ENCODE measurements around the gene DGKD. TPM values are rescaled to one million over a fixed set of nuclear protein-coding genes. Genes with fewer than 3 reads are reported as not detected.
A peak's percentile ranks its signal among the peaks of the same experiment; 100 is the strongest.

The DGKD gene
- total RNA-seq, 1 experiment from 2014 or later = 41.4 TPM

- H3K4me3 Mint-ChIP-seq = no peak overlapping the region
- DNase-seq (ENCODE audit: low spot score) (no peak), ATAC-seq (no peak)
- peaks cover 2% of the 10 kb centered on the region; the same call in 1 of the 2 replicates for H3K36me3 Mint-ChIP-seq
- H3K4me1 Mint-ChIP-seq = peaks cover 23% of the 10 kb centered on the region
- H3K9me3 Mint-ChIP-seq = no peaks in the 10 kb centered on the region
- CTCF ChIA-PET = interaction anchor here (1.1 to 2.0 kb wide), 4 partner anchors 12 to 77 kb away, joined by 3 to 10 read pairs (median 6); partner anchors contain the start of gene DGKD
- TF ChIP-seq JUN (CRISPR knock-in tag; IDR thresholded peaks at IDR 0.05) (no peak), NR3C1 (CRISPR knock-in tag; conservative IDR thresholded peaks at IDR 0.05; ENCODE audit: low read depth) (no peak), GRHL2 (CRISPR knock-in tag; IDR thresholded peaks at IDR 0.05; ENCODE audit: insufficient replicate concordance, severe bottlenecking) (no peak), SOX15 (CRISPR knock-in tag; IDR thresholded peaks at IDR 0.05) (no peak), FOXJ3 (CRISPR knock-in tag; IDR thresholded peaks at IDR 0.05; ENCODE audit: borderline replicate concordance) (no peak), FOXK1 (CRISPR knock-in tag; IDR thresholded peaks at IDR 0.05) (no peak)
- POLR2A ChIA-PET = no interaction called here
- H3K27ac Mint-ChIP-seq = 0 out of 2 replicates have a peak overlapping the region, but pooled peaks have one; percentile 88
- no peaks in the 10 kb centered on the region; the same call in 1 of the 2 replicates for H3K27me3 Mint-ChIP-seq (ENCODE audit: low read depth)
Observed at GRCh38 chr2:233371641-233372040, 17.3 kb downstream of the DGKD start.

- TF ChIP-seq PRRX2 (CRISPR knock-in tag; IDR thresholded peaks at IDR 0.05) = no peak
- TF ChIP-seq TEAD1 (CRISPR knock-in tag; IDR thresholded peaks at IDR 0.05) = no peak
- TF ChIP-seq GABPB1 (CRISPR knock-in tag; IDR thresholded peaks at IDR 0.05) = no peak
- no peak for TF ChIP-seq CBFB (CRISPR knock-in tag; IDR thresholded peaks at IDR 0.05; ENCODE audit: low read depth)
- TF ChIP-seq FOXK1 (CRISPR knock-in tag; IDR thresholded peaks at IDR 0.05) = no peak
- TF ChIP-seq GTF2I (CRISPR knock-in tag; conservative IDR thresholded peaks at IDR 0.05) = no peak
- TF ChIP-seq IRF2 (CRISPR knock-in tag; IDR thresholded peaks at IDR 0.05; ENCODE audit: borderline replicate concordance, low read depth) = no peak
- no peak for TF ChIP-seq ARID4B (CRISPR knock-in tag; IDR thresholded peaks at IDR 0.05; ENCODE audit: borderline replicate concordance)
- no peak for TF ChIP-seq ERG (CRISPR knock-in tag; IDR thresholded peaks at IDR 0.05)
- no peak for TF ChIP-seq ZNF532 (CRISPR knock-in tag; IDR thresholded peaks at IDR 0.05; ENCODE audit: borderline replicate concordance)
- TF ChIP-seq ZNF317 (CRISPR knock-in tag; IDR thresholded peaks at IDR 0.05; ENCODE audit: borderline replicate concordance, low read depth) = no peak
- TF ChIP-seq MAX (CRISPR knock-in tag; IDR thresholded peaks at IDR 0.05) = no peak
- no peak for TF ChIP-seq TCF7 (CRISPR knock-in tag; IDR thresholded peaks at IDR 0.05; ENCODE audit: low read depth)
- no peak for TF ChIP-seq NR2C2 (CRISPR knock-in tag; IDR thresholded peaks at IDR 0.05)
- TF ChIP-seq E2F1 (CRISPR knock-in tag; IDR thresholded peaks at IDR 0.05) = no peak
- CTCF ChIA-PET = interaction anchor here (1.4 to 2.0 kb wide), 3 partner anchors 19 to 76 kb away, joined by 3 to 10 read pairs (median 7); partner anchors contain the start of gene DGKD
- H3K36me3 Mint-ChIP-seq = peaks cover 7% of the 10 kb centered on the region
- H3K4me1 Mint-ChIP-seq = peaks cover 23% of the 10 kb centered on the region
- peaks cover 4% of the 10 kb centered on the region for H3K9me3 Mint-ChIP-seq
- ATAC-seq (no peak), DNase-seq (ENCODE audit: low spot score) (no peak)
- POLR2A ChIA-PET = no interaction called here
- no peak overlapping the region for H3K27ac Mint-ChIP-seq
- H3K27me3 Mint-ChIP-seq (ENCODE audit: low read depth) = no peaks in the 10 kb centered on the region; the same call in 1 of the 2 replicates
- no peak overlapping the region for H3K4me3 Mint-ChIP-seq
Observed at GRCh38 chr2:233372855-233373254, 18.6 kb downstream of the DGKD start.
